Osteoblast (primary cell): ENCODE data around the gene STT3B. TPM values are rescaled to one million over a fixed set of nuclear protein-coding genes. Genes with fewer than 3 reads are reported as not detected.
A peak's percentile ranks its signal among the peaks of the same experiment; 100 is the strongest.

Experiments used
- DNase-seq: peaks from one replicate; pipeline ENCODE4 v3.0.0; 2011; ENCODE audit warnings: low spot score, mixed read lengths; ENCODE audit not compliant: insufficient read length; ENCODE audit errors: missing footprints
- H2AFZ ChIP-seq: 2 replicates; pipeline ENCODE4 v1.6.0; 2011; ENCODE audit warnings: mild to moderate bottlenecking, low read length
- H3K27ac ChIP-seq: 2 replicates; pipeline ENCODE4 v1.5.1; 2011; ENCODE audit warnings: mild to moderate bottlenecking, low read depth, low read length, moderate library complexity
- H3K27me3 ChIP-seq: 2 replicates; pipeline ENCODE4 v1.6.0; 2012; ENCODE audit warnings: mild to moderate bottlenecking, control low read depth, inconsistent platforms, low read length, moderate library complexity; ENCODE audit not compliant: insufficient read depth
- H3K36me3 ChIP-seq: 2 replicates; pipeline ENCODE4 v1.5.1; 2011; ENCODE audit warnings: mild to moderate bottlenecking, low read length, control low read depth, moderate library complexity; ENCODE audit not compliant: insufficient read depth
- H3K4me1 ChIP-seq: 2 replicates; pipeline ENCODE4 v1.5.1; 2011; ENCODE audit warnings: mild to moderate bottlenecking, low read length, control low read depth, moderate library complexity; ENCODE audit not compliant: insufficient read depth
- H3K4me2 ChIP-seq: 2 replicates; pipeline ENCODE4 v1.6.0; 2011; ENCODE audit warnings: mild to moderate bottlenecking, low read length; ENCODE audit not compliant: insufficient read depth
- H3K4me3 ChIP-seq: fragments of 200-600 bp; sonication (generic); 3 replicates; pipeline ENCODE4 v1.5.1; 2012; ENCODE audit warnings: mild to moderate bottlenecking, low read length, inconsistent platforms; ENCODE audit not compliant: insufficient read depth
- H3K79me2 ChIP-seq: 2 replicates; pipeline ENCODE4 v1.6.0; 2012; ENCODE audit warnings: mild to moderate bottlenecking, low read length, control low read depth, inconsistent platforms; ENCODE audit not compliant: insufficient read depth
- H3K9me3 ChIP-seq: 2 replicates; pipeline ENCODE4 v1.5.1; 2011; ENCODE audit warnings: low read depth, low read length, control low read depth
- H4K20me1 ChIP-seq: 2 replicates; pipeline ENCODE4 v1.6.0; 2012; ENCODE audit warnings: mild to moderate bottlenecking, low read length, control low read depth; ENCODE audit not compliant: insufficient read depth
- total RNA-seq: library from RNA; depleted of rRNA; stranded (reverse); fragments of >200 nt; gene quantifications from 2 replicates; pipeline ENCODE4 v1.2.3, GENCODE V29; 2012
- TF ChIP-seq, protein P1 (sequence below): IDR thresholded peaks from 2 replicates; pipeline ENCODE4 v1.5.1; 2011; ENCODE audit warnings: mild to moderate bottlenecking, low read depth, low read length, moderate library complexity; ENCODE audit errors: extremely low read depth

STT3B gene
- total RNA-seq, 1 donor, result 216 TPM

DNA sequence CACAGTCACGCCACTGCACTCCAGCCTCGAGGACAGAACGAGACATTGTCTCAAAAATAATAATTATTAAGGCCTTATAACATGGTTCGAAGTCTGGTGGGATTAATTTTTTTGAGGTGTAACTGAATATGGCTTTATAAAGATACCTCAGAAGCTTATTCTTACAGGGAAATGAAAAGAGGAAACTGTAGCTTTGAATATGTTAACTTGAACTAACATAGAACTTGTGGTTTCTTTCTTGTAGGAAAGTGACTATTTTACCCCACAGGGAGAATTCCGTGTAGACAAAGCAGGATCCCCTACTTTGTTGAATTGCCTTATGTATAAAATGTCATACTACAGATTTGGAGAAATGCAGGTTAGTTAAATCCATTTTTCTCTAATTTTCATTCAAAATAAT is 96.3 kb downstream of the STT3B start:
- H3K36me3 ChIP-seq, result peaks cover 15% of the 10 kb centered on the region
- no peak overlapping the region for H3K4me3 ChIP-seq
- H2AFZ ChIP-seq, result no peak overlapping the region
- no peak overlapping the region for H3K27ac ChIP-seq
- no peaks in the 10 kb centered on the region for H3K79me2 ChIP-seq
- no peaks in the 10 kb centered on the region for H4K20me1 ChIP-seq
- TF ChIP-seq, protein P1, sequence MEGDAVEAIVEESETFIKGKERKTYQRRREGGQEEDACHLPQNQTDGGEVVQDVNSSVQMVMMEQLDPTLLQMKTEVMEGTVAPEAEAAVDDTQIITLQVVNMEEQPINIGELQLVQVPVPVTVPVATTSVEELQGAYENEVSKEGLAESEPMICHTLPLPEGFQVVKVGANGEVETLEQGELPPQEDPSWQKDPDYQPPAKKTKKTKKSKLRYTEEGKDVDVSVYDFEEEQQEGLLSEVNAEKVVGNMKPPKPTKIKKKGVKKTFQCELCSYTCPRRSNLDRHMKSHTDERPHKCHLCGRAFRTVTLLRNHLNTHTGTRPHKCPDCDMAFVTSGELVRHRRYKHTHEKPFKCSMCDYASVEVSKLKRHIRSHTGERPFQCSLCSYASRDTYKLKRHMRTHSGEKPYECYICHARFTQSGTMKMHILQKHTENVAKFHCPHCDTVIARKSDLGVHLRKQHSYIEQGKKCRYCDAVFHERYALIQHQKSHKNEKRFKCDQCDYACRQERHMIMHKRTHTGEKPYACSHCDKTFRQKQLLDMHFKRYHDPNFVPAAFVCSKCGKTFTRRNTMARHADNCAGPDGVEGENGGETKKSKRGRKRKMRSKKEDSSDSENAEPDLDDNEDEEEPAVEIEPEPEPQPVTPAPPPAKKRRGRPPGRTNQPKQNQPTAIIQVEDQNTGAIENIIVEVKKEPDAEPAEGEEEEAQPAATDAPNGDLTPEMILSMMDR, result no peak
- H3K4me1 ChIP-seq, result no peaks in the 10 kb centered on the region
- H3K4me2 ChIP-seq, result no peak overlapping the region
- H3K9me3 ChIP-seq, result no peaks in the 10 kb centered on the region
- no peak for DNase-seq
- no peaks in the 10 kb centered on the region for H3K27me3 ChIP-seq

DNA sequence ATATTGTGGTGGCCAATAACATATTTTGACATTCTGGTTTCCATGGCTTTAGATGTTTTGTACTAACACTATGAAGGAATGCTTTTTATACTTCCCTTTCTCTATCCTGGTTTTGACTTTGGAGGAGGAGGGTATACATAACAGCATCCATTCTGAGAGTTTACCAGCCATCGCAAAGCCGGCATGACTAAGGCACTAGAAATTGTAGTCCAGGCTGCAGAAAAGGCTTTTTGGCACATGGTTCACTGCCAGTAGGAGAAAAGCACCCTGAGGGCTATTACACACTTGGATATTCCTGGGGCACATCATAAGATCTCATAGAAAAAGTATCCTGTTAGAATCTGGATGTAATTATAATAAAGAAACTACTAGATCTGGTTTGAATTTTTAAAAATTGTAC is 101.8 kb downstream of the STT3B start:
- TF ChIP-seq, protein P1, result no peak

DNA sequence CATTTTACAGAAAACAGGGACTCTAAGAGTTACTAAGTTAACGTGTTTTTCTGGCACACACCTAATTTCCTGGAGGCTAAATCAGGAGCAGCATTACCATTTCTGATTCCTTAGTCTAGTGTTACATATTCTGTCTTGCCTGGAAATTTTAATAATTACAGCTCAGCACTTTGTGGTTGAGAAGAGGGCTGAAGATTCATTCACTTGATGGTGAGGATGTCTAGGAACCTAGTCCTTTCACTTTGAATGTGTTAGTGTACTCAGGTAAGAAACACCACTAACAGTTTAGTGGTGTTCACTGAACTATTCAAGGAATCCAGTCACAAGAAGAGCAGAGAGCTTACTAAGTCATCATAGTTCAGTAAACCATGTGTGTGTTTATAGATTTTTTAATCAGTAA is 102.8 kb downstream of the STT3B start:
- no peak overlapping the region for H3K27ac ChIP-seq
- H3K36me3 ChIP-seq, result peaks cover 14% of the 10 kb centered on the region
- H4K20me1 ChIP-seq, result no peaks in the 10 kb centered on the region
- H3K4me2 ChIP-seq, result no peak overlapping the region
- no peaks in the 10 kb centered on the region for H3K79me2 ChIP-seq
- no peaks in the 10 kb centered on the region for H3K27me3 ChIP-seq
- H3K9me3 ChIP-seq, result no peaks in the 10 kb centered on the region
- no peak overlapping the region for H3K4me3 ChIP-seq
- H3K4me1 ChIP-seq, result no peaks in the 10 kb centered on the region
- H2AFZ ChIP-seq, result no peak overlapping the region
- TF ChIP-seq, protein P1, result no peak
- DNase-seq, result no peak

More for the DNA sequence above, 101.8 kb downstream of the STT3B start:
- Histone ChIP-seq H3K79me2 (no peaks in the 10 kb centered on the region), H3K9me3 (no peaks in the 10 kb centered on the region), H3K4me3 (no peak overlapping the region), H4K20me1 (no peaks in the 10 kb centered on the region), H3K4me2 (no peak overlapping the region), H3K27me3 (no peaks in the 10 kb centered on the region), H3K4me1 (no peaks in the 10 kb centered on the region), H3K27ac (no peak overlapping the region), H2AFZ (no peak overlapping the region), H3K36me3 (peaks cover 14% of the 10 kb centered on the region)
- DNase-seq, result peak; percentile 23

DNA sequence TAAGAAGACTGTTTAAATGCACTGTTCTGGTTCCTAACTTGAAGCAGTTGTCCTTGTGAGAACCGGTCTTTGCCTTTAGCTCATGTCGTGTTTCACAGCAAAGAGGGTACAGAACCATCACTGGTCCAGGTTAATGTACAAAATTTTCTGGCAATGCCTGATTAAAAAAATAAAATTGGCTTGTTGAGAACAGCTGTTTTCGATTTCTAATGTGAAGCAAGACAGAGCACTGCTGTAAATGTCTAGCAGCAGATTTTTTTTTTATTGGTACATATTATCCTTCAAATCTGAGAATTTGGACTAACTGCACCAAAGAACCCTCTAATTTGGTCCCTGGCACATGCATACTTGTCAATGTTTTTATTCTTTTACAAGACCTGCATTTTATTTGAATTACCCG is 103.3 kb downstream of the STT3B start:
- Histone ChIP-seq H3K4me1 (no peaks in the 10 kb centered on the region), H3K4me3 (no peak overlapping the region), H2AFZ (no peak overlapping the region), H3K27ac (no peak overlapping the region), H3K79me2 (no peaks in the 10 kb centered on the region), H3K9me3 (no peaks in the 10 kb centered on the region), H3K4me2 (no peak overlapping the region), H4K20me1 (no peaks in the 10 kb centered on the region), H3K36me3 (peaks cover 12% of the 10 kb centered on the region), H3K27me3 (no peaks in the 10 kb centered on the region)
- DNase-seq, result no peak
- TF ChIP-seq, protein P1, result no peak
